Measurements from ENCODE around the gene OR4D2. TPM values are rescaled to one million over a fixed set of nuclear protein-coding genes. Genes with fewer than 3 reads are reported as not detected.

OR4D2 gene
- total RNA-seq, 4 donors from 2014 or later, result not detected

GRCh38 chr17:58172369-58173071 lies 5.7 kb downstream of the OR4D2 start:
- no peaks in the 10 kb centered on the region for H3K36me3 ChIP-seq
- H3K4me3 ChIP-seq, result no peak overlapping the region
- H3K9me3 ChIP-seq, result no peaks in the 10 kb centered on the region
- intact Hi-C loops (cut with DNase I; ENCODE audit: low total_unique reads), result no loop called here
- no peak overlapping the region for H3K27ac ChIP-seq
- no peaks in the 10 kb centered on the region for H3K4me1 ChIP-seq
- H3K27me3 ChIP-seq, result no peaks in the 10 kb centered on the region
- DNase-seq, result no peak
- peak in 1 of 4 experiments; percentile 14 for TF ChIP-seq CTCF (IDR thresholded peaks at IDR 0.05)
- TF ChIP-seq POLR2A (IDR thresholded peaks at IDR 0.05), result no peak

DNA sequence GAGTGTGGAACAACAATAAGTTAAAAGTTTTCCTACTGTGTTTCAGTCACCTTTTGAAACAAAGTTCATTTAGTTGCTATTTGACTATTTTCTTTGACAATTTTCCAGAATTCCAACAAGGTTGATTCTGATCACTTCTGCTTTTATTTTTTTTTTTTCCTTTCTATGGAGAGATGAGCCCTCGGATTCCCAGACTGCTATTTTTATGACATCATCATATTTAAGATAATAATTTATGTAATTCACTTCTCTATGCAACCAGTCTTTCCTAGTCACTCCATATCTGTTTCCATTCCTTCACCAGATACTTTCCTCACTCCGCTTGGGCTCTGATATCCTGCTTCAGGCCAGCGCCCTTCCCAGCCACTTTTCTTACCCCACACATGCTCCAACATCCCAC lies 8.1 kb downstream of the OR4D2 start:
- no peaks in the 10 kb centered on the region for H3K27me3 ChIP-seq
- no peaks in the 10 kb centered on the region for H3K36me3 ChIP-seq
- DNase-seq, result no peak
- TF ChIP-seq CTCF (IDR thresholded peaks at IDR 0.05) (no peak), POLR2A (IDR thresholded peaks at IDR 0.05) (no peak)
- H3K4me3 ChIP-seq, result no peak overlapping the region
- intact Hi-C loops (cut with DNase I; ENCODE audit: low total_unique reads), result no loop called here
- no peaks in the 10 kb centered on the region for H3K4me1 ChIP-seq
- H3K27ac ChIP-seq, result no peak overlapping the region
- no peaks in the 10 kb centered on the region for H3K9me3 ChIP-seq

GRCh38 chr17:58176200-58176599 lies 9.4 kb downstream of the OR4D2 start:
- Histone ChIP-seq H3K27ac (no peak overlapping the region), H3K4me3 (no peak overlapping the region), H3K4me1 (no peaks in the 10 kb centered on the region), H3K27me3 (no peaks in the 10 kb centered on the region), H3K9me3 (no peaks in the 10 kb centered on the region), H3K36me3 (no peaks in the 10 kb centered on the region)
- no peak for TF ChIP-seq POLR2A (IDR thresholded peaks at IDR 0.05)
- intact Hi-C loops (cut with DNase I; ENCODE audit: low total_unique reads), result no loop called here
- DNase-seq, result no peak

DNA sequence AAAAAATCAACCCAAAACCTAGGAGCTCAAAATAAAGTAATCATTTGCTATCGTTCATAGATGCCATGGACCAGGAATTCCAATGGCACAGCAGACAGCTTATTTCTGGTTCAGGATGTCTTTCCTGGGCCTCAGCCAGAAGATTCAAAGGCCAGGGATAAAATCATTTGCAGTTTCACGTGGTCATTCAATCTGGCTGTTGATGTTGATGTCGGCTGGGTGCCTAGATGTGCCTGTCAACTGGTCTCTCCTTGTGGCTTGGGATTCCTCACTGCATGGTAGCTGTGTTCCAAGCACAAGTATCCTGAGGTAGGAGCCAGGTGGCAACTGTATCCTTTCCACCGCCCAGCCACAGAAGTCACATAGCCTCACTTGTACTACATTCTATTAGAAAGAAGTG lies 15.0 kb downstream of the OR4D2 start:
- no peaks in the 10 kb centered on the region for H3K27me3 ChIP-seq
- H3K4me1 ChIP-seq, result no peaks in the 10 kb centered on the region
- no peak overlapping the region for H3K4me3 ChIP-seq
- TF ChIP-seq POLR2A (IDR thresholded peaks at IDR 0.05) (no peak), CTCF (IDR thresholded peaks at IDR 0.05) (no peak)
- no peaks in the 10 kb centered on the region for H3K36me3 ChIP-seq
- no peak overlapping the region for H3K27ac ChIP-seq
- intact Hi-C loops (cut with DNase I; ENCODE audit: low total_unique reads), result no loop called here
- H3K9me3 ChIP-seq, result no peaks in the 10 kb centered on the region
- no peak for DNase-seq

DNA sequence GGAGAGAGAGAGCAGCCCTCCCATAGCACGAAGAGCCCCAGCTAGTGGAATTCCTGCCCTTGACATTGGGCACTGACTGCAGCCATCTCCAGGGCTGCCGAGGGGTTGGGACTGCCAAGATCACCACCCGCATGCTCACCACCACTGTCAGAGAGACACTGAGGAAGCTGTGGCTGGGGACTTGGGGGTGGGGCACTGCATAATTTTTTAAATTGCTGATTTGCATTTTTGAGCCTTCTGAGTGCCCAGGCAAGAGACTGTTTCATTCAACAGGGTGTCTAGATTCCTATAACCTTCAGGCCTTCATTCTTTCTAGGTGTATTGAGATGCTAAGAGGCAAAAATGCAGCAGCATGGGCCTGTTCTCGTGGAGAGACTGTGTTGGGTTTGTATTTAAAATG lies 16.7 kb downstream of the OR4D2 start:
- TF ChIP-seq POLR2A (IDR thresholded peaks at IDR 0.05), result no peak
- no peak for TF ChIP-seq CTCF (IDR thresholded peaks at IDR 0.05)
- intact Hi-C loops (cut with DNase I; ENCODE audit: low total_unique reads), result no loop called here
- no peaks in the 10 kb centered on the region for H3K4me1 ChIP-seq
- H3K4me3 ChIP-seq, result no peak overlapping the region
- no peak for DNase-seq
- H3K9me3 ChIP-seq, result no peaks in the 10 kb centered on the region
- H3K36me3 ChIP-seq, result no peaks in the 10 kb centered on the region
- H3K27me3 ChIP-seq, result no peaks in the 10 kb centered on the region
- H3K27ac ChIP-seq, result no peak overlapping the region
